Measurements from ENCODE around the gene TMEM43. TPM values are rescaled to one million over a fixed set of nuclear protein-coding genes. Genes with fewer than 3 reads are reported as not detected.

The TMEM43 gene
- total RNA-seq, 1 donor from 2014 or later, result 55.7 TPM

GRCh38 chr3:14122301-14122700, 2.6 kb upstream of the TMEM43 start:
- ATAC-seq, result peak; percentile 1

GRCh38 chr3:14123308-14124222, 1.3 kb upstream of the TMEM43 start:
- no peak for ATAC-seq

- ATAC-seq, result peak; percentile 20
Observed at GRCh38 chr3:14124223-14124614, 633 bp upstream of the TMEM43 start.

- ATAC-seq, result peak; percentile 83
Observed at GRCh38 chr3:14125193-14126016, 553 bp downstream of the TMEM43 start.

- ATAC-seq, result no peak
Observed at GRCh38 chr3:14126017-14126886, 1.4 kb downstream of the TMEM43 start.

GRCh38 chr3:14126887-14127505, 2.1 kb downstream of the TMEM43 start:
- no peak for ATAC-seq

GRCh38 chr3:14127516-14128161, 2.8 kb downstream of the TMEM43 start:
- no peak for ATAC-seq

GRCh38 chr3:14128724-14129123, 3.9 kb downstream of the TMEM43 start:
- no peak for ATAC-seq

- ATAC-seq, result no peak
Observed at GRCh38 chr3:14129296-14129695, 4.4 kb downstream of the TMEM43 start.

GRCh38 chr3:14130230-14130629, 5.4 kb downstream of the TMEM43 start:
- ATAC-seq, result no peak

GRCh38 chr3:14130707-14131106, 5.9 kb downstream of the TMEM43 start:
- ATAC-seq, result no peak

GRCh38 chr3:14131134-14131533, 6.3 kb downstream of the TMEM43 start:
- no peak for ATAC-seq

- no peak for ATAC-seq
Observed at GRCh38 chr3:14132120-14132519, 7.3 kb downstream of the TMEM43 start.

- no peak for ATAC-seq
Observed at GRCh38 chr3:14132689-14133088, 7.8 kb downstream of the TMEM43 start.

GRCh38 chr3:14133188-14133800, 8.4 kb downstream of the TMEM43 start:
- ATAC-seq, result peak; percentile 1

- ATAC-seq, result no peak
Observed at GRCh38 chr3:14133876-14134275, 9.0 kb downstream of the TMEM43 start.

GRCh38 chr3:14134291-14134690, 9.4 kb downstream of the TMEM43 start:
- ATAC-seq, result no peak

- no peak for ATAC-seq
Observed at GRCh38 chr3:14135581-14135980, 10.7 kb downstream of the TMEM43 start.

- ATAC-seq, result peak; percentile 78
Observed at GRCh38 chr3:14137004-14137403, 12.2 kb downstream of the TMEM43 start.

GRCh38 chr3:14137445-14137844, 12.6 kb downstream of the TMEM43 start:
- peak; percentile 50 for ATAC-seq

Measured in esophagus mucosa (tissue), 1 donor.